GM18502 (cell line): ENCODE results near the gene SCRN3.

Source experiments
- ATAC-seq: cut with Tn5 transposase; IDR thresholded peaks from one replicate; pipeline ENCODE4 v1.9.1; 2021; ENCODE audit warnings: mild to moderate bottlenecking; ENCODE audit not compliant: unreplicated experiment, poor library complexity

SCRN3 gene

DNA sequence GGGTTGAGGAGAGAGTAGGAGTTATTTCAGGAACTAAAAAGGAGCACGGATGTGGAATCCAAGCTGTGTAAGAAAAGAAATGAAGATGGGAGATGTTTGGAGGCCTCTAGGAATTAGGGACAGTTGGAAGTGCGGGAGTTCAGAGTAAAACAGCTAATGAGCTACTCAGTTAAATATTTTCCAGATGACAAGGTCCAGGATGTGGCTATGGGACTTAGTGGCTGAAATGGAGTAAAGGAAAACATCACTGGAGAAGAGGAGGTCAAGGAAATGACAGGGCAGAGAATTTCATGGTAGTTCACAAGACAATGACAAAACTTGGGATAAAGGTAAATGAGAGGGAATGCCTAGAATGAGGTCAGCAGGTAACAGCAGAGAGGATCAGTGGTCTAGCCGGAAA is 78.3 kb downstream of the SCRN3 start:
- ATAC-seq, result no peak

GRCh38 chr2:174477759-174478158 is 82.2 kb downstream of the SCRN3 start:
- no peak for ATAC-seq
